Dedifferentiated amniotic fluid mesenchymal stem cell (primary cell): ENCODE data around the gene USP17L15.
A peak's percentile ranks its signal among the peaks of the same experiment; 100 is the strongest.
"Not testable (repeated sequence)": the region's sequence is repeated elsewhere in the genome, so short reads cannot be mapped to it uniquely, and the experiment has no call there.

Experiments used
- DNase-seq: peaks from one replicate; pipeline ENCODE4 v3.0.0-alpha.2; 2016; ENCODE audit errors: extremely low spot score

USP17L15 gene

GRCh38 chr4:9234085-9234484 lies at the start of gene USP17L15:
USP17L15 (plus strand) TSS chr4:9234385; CDS start chr4:9234385, 0 bp downstream.
- not testable (repeated sequence) for DNase-seq

- not testable (repeated sequence) for DNase-seq
Measured at GRCh38 chr4:9210357-9210756, 23.8 kb upstream of the USP17L15 start, which contains the start of gene USP17L10. USP17L10 (plus strand) TSS chr4:9210657; CDS start chr4:9210657, 0 bp downstream.

- not testable (repeated sequence) for DNase-seq
Measured at GRCh38 chr4:9214701-9215100, 19.5 kb upstream of the USP17L15 start.

- DNase-seq, result not testable (repeated sequence)
Measured at GRCh38 chr4:9215105-9215504, 19.1 kb upstream of the USP17L15 start, which contains the start of gene USP17L11. USP17L11 (plus strand) TSS chr4:9215405; CDS start chr4:9215405, 0 bp downstream.

GRCh38 chr4:9219852-9220251 lies 14.3 kb upstream of the USP17L15 start, which contains the start of gene USP17L12:
USP17L12 (plus strand) TSS chr4:9220152; CDS start chr4:9220152, 0 bp downstream.
- DNase-seq, result not testable (repeated sequence)

- DNase-seq, result not testable (repeated sequence)
Measured at GRCh38 chr4:9224596-9224995, 9.6 kb upstream of the USP17L15 start, which contains the start of gene USP17L13. USP17L13 (plus strand) TSS chr4:9224896; CDS start chr4:9224896, 0 bp downstream.

- DNase-seq, result not testable (repeated sequence)
Measured at GRCh38 chr4:9230249-9230648, 3.9 kb upstream of the USP17L15 start.

GRCh38 chr4:9238461-9238860 lies 4.3 kb downstream of the USP17L15 start:
- DNase-seq, result not testable (repeated sequence)

GRCh38 chr4:9243579-9243978 lies 9.4 kb downstream of the USP17L15 start, which contains the start of gene USP17L17:
USP17L17 (plus strand) TSS chr4:9243879; CDS start chr4:9243879, 0 bp downstream.
- not testable (repeated sequence) for DNase-seq

GRCh38 chr4:9247953-9248680 lies 13.9 kb downstream of the USP17L15 start, which contains the start of gene USP17L18:
USP17L18 (plus strand) TSS chr4:9248630; CDS start chr4:9248630, 0 bp downstream.
- DNase-seq, result peak; percentile 13

GRCh38 chr4:9253078-9253477 lies 18.9 kb downstream of the USP17L15 start, which contains the start of gene USP17L19:
USP17L19 (plus strand) TSS chr4:9253378; CDS start chr4:9253378, 0 bp downstream.
- DNase-seq, result not testable (repeated sequence)

- DNase-seq, result not testable (repeated sequence)
Measured at GRCh38 chr4:9257824-9258223, 23.6 kb downstream of the USP17L15 start, which contains the start of gene USP17L20. USP17L20 (plus strand) TSS chr4:9258124; CDS start chr4:9258124, 0 bp downstream.

GRCh38 chr4:9262572-9262971 lies 28.4 kb downstream of the USP17L15 start, which contains the start of gene USP17L21:
USP17L21 (plus strand) TSS chr4:9262872; CDS start chr4:9262872, 0 bp downstream.
- not testable (repeated sequence) for DNase-seq

- DNase-seq, result not testable (repeated sequence)
Measured at GRCh38 chr4:9267319-9267718, 33.1 kb downstream of the USP17L15 start, which contains the start of gene USP17L22. USP17L22 (plus strand) TSS chr4:9267619; CDS start chr4:9267619, 0 bp downstream.

- DNase-seq, result not testable (repeated sequence)
Measured at GRCh38 chr4:9271719-9272118, 37.5 kb downstream of the USP17L15 start.
